GM21381 (cell line): ENCODE results near the gene FBLIM1.

Experiments used
- ATAC-seq: cut with Tn5 transposase; IDR thresholded peaks from one replicate; pipeline ENCODE4 v1.9.1; 2021; ENCODE audit warnings: mild to moderate bottlenecking, moderate library complexity; ENCODE audit not compliant: unreplicated experiment

Gene FBLIM1

DNA sequence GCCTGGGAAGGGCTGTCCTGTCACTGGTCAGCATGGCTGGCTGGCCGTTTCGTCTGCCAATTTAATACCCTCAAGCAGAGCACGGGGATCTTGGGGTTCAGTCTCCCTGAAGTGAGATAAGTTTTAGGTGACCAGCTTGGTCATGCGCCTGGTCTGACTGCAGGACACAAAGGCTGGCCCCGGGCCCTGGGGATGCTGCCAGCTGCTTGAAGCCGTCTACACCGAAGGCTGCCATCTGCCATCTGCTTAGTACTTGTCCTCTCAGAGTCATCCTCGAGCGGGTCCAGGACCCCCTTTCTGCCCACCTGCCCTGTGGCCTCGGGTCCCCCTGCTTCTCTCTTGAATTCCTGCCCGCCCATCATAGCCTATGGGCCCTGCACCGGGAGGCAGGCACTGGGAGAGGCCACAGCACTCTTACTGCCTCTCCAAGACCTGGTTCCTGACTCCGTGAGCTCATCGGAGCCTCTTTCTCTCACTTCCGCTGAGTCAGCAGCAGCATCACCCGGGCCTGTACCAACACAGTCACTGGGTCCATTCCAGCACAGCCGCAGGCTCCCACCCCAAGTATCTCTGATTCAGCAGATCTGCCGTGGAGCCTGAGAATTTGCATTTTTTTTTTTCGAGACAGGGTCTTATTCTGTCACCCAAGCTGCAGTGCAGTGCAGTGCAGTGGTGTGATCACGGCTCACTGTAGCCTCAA lies 7.0 kb downstream of the FBLIM1 start:
- ATAC-seq = no peak

DNA sequence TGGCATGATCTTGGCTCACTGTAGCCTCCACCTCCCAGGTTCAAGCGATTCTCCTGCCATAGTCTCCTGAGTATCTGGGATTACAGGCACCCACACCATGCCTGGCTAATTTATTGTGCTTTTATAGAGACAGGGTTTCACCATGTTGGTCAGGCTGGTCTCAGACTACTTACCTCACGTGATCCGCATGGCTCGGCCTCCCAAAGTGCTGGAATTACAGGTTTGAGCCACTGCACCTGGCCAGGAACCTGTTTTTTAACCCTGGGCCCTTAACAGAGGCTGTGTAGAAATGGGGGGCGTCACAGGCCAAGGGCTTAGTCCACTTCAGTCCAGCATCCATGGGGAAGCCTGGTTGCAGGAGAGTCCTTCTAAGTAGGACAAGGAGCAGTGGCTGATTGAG lies 9.3 kb downstream of the FBLIM1 start:
- no peak for ATAC-seq

DNA sequence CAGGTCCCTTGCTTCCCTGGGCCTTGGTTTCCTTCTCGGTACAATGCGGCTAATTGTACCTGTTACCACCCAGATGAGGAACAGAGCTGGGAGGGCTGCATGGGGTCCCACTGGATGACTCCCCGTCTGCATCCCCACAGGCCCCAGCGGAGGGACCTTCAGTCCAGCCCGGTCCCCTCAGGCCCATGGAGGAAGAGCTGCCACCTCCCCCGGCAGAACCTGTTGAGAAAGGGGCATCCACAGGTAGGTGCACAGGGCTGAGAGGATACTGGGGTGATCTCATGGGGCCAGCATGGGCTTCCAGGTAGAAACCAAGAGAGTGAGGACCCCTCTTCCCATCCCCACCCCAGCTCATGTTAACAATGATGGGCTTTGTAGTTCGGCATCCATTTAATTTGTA lies 9.8 kb downstream of the FBLIM1 start:
- ATAC-seq = no peak

DNA sequence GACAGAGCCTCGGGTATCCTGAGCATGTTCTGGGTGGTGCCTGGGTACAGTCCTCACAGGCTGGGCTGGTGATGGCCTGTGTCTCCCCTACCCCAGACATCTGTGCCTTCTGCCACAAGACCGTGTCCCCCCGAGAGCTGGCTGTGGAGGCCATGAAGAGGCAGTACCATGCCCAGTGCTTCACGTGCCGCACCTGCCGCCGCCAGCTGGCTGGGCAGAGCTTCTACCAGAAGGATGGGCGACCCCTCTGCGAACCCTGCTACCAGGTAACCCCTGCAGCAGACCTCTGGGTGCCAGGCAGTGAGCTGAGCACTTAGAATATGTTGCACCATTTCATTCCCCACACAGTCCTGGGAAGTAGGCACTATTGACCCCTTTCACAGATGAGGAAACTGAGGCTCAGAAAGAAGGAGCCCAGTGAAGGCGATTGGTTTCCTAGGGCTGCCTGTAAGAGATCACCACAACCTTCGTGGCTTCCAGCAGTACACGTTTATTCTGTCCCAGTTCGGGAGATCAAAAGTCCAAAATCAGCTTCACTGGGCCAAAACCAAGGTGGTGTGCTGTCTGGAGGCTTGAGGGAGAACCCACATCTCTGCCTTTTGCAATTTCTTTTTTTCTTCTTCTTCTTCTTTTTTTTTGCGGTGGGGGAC lies 11.8 kb downstream of the FBLIM1 start:
- no peak for ATAC-seq

DNA sequence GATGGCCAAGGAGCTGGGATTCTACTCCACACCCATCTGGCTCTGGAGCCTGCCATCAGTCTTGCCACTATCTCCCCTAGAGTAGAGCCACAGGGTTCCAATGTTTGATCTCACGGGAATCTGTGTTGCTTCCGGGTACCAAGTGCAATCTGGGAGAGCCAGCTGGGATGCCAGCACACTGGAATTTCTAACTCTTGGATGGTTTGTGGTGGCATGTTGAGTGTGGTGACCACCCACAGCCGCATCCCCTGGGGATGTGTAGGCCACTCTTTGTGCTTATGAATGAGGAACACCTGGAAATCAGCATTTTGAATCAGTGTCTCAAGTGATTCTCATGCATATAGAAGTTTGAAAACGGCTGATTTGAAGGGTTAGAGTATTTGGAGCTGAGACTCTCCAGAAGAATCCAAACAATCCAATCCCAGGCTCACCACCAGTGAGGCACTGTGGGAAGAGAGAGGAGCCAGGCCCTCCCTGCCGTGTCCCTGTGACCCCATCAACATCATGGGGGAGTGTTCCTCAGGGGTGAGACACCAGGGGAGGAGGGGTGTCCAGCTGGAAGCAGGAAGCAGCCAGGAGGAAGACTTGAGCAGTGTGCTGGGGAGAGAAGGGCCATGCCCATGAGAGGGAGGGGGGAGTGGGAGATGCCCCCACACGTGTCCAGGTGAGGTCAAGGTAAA lies 13.4 kb downstream of the FBLIM1 start:
- ATAC-seq = no peak

DNA sequence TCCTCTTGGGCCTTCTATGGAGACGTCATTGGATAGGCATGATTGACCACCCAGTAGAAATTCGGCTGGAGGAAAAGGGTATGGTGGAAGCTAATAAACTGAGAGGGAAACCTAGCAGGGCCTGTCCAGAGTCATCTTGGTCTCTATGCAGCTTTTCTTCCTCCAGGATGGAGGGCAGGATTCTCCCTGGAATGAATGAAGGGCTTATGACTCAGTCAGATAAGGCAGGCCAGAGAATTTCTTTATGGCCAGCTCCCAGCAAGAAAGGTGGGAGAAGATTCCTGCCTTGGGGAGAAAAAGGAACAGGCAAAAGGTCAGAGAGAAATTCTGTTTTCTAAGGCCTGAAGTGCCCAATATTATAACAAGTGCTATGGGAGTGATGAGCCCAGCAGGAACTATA lies 17.1 kb downstream of the FBLIM1 start:
- no peak for ATAC-seq

GRCh38 chr1:15777909-15778707 lies 19.5 kb downstream of the FBLIM1 start:
- no peak for ATAC-seq

- ATAC-seq = no peak
These were observed 27.1 kb downstream of the FBLIM1 start for GRCh38 chr1:15785683-15786082.

- no peak for ATAC-seq
These were observed 28.0 kb downstream of the FBLIM1 start for GRCh38 chr1:15786581-15786980.

DNA sequence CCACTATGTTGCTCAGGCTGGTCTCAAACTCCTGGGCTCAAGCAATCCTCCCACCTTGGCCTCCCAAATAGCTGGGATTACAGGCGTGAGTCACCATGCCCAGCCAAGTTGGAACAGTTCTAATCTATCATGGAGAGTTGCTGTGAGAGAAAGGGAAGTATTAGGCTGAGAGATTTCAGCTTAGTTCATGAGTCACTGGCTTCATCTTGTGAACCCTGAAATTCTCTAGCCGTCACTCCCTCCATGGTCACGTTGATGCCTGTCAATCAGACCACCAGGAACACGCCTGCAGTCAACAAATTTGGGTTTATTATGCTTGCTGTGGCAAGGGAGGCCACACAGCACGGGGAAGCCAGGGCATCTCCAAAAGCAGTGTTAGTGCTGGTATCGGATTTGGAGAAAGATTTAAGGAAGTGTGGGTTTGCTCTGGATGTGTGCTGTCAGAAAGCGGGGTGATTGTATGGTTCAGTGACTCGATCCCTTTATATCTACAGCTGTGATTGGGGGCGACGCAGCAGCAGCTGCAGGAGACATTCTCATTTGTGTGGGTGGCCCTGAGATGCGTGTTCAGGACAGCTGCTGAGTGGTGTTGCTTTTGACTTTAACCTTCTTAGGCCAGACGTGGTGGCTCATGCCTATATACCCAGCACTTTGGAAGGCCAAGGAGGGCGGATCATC lies 30.2 kb downstream of the FBLIM1 start:
- ATAC-seq = no peak

DNA sequence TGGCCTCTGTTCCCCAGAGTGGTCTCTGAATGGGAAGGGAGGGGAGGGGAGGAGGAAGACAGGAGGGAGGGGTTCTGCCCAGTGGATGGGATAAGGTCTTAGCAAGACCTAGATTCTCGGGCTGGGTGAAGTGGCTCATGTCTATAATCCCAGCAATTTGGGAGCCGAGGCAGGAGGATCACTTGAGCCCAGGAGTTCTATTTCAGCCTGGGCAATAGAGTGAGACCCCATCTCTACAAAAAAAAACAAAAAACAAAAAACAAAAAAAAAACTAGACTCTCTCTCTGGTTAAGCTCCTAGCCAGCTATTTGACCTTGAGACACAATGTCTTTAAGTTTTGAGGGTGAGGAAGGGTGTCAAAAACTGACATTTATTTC lies 37.5 kb downstream of the FBLIM1 start:
- ATAC-seq = no peak

DNA sequence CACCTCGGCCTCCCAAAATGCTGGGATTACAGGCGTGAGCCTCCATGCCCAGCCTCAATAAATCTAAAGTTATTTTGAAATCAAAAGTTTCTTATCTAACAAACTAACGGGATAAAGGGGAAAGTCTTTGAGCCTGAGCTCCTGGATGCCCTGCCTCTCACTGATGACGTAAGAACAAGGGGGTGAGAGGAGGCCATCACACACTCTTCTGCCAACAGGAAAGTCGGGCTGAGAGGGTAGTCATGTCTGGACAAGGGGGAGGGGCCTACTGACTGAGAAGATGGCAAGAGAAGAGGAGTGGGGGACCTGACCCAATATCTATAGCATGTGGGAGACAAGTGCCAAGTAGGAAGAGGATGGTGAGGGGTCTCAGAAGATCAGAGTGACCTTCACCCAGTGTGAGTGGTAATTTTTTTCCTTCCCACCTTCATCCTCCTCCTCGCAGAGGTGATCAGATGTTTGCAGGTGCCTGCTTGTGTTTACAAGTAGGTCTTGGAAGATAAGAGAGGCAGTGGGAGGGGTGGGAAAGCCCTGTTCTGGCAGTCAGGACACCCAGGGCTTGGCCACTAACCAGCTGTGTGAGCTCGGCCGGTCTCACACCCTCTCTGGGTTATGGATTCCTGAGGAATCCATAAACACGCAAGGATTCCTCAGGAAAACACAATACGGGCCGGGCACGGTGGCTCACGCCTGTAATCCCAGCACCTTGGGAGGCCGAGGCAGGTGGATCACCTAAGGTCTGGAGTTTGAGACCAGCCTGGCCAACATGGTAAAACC lies 39.2 kb downstream of the FBLIM1 start:
- ATAC-seq = no peak

DNA sequence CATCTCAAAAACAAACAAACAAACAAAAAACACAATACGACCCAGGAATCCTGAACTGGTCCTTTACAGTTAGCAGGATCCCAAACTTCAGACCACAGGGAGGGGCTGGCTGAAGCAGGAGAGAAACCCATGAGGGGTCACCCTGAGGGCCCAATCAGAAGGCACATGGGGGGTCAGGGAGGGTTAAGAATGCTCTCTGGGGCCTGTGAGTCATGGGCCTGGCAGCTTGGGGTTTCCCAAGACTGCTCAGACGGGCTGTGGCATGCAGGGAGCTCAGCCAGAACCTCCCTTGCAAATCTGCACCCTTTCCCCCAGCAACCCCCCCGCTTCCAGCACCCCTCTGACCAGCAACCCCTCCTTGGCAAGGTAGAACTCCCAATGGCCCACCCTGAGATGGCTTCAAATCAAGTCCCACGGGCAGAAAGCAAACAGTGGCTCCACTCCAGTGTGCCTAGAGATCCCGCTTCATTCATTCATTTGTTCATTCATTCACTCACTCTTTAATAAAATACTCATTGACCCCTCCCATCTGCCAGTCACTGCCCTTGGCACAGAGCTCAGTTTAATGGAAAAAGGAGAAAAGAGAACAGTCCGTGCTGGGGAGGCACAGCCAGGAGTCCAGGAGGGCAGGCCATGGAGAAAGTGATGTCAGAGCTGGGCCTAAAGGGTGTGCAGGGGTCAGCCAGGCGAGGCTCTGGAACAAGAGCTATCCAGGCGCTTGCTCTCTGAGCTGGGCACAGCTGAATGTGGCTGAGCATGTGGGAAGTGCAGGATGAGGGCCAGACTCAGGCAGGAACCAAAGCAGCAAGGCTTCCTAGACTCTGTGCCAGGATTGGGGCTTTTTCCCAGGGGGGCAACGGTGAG lies 40.6 kb downstream of the FBLIM1 start:
- ATAC-seq = no peak

DNA sequence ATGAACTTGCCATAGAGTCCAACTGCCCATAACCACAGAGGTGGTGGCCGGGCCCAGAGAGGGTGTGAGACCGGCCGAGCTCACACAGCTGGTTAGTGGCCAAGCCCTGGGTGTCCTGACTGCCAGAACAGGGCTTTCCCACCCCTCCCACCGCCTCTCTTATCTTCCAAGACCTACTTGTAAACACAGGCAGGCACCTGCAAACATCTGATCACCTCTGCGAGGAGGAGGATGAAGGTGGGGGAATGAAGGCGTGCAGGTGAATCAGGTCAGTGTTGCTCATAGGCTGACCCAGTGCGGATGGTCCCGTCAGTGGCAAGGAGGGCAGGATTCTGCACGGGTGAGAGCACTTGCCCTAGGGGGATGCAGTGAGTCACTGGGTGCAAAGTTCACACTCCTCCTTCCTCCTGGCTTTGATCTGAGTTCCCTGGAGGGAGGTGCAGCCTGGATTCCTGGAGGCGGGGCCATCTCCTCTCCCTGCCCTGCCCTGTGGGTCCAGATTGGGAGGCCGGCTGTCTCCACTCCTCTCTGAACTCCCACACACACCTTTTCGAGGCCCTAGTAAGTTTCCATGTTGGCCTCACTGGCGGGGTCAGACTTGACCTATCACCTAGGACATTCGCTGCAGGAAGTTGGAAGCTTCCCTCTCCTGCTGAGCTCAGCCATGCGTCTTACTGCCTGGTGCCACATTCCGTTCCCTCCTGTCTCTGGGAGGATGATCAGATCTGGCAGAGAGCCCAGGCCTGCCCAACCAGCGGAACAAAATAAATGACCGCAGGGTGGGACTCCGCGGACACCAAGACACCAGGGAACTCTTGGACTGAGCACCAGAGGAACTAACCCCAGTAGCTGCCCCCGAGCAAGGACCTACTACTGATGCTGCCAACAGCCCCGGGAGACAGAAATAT lies 41.6 kb downstream of the FBLIM1 start:
- no peak for ATAC-seq

DNA sequence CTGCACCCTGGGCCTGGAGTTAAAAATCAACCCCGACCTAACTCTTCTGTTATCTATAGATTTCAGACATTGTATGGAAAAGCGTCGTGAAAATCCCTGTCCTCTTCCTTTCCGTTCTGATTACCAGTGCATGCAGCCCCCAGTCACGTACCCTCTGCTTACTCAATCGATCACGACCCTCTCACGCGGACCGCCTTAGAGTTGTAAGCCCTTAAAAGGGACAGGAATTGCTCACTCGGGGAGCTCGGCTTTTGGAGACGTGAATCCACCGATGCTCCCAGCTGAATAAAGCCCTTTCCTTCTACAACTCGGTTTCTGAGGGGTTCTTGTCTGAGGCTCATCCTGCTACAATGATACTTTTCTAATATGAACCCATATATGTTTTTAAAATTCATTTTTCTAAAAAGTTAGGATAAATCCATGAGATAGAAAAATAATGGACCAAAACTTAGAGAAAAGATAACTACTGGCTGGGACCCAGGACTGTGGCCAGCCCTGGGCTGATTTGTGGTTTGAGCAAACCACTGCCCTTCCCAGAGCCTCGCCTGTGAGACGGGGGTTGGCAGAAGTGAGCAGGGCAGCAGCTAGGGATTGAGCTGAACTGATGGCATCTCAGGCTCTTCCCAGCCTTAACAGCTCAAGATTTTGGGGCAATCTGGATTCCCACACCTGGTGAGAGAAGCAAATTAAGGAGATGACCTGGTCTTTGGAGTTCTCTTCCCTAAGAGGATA lies 43.8 kb downstream of the FBLIM1 start:
- no peak for ATAC-seq

DNA sequence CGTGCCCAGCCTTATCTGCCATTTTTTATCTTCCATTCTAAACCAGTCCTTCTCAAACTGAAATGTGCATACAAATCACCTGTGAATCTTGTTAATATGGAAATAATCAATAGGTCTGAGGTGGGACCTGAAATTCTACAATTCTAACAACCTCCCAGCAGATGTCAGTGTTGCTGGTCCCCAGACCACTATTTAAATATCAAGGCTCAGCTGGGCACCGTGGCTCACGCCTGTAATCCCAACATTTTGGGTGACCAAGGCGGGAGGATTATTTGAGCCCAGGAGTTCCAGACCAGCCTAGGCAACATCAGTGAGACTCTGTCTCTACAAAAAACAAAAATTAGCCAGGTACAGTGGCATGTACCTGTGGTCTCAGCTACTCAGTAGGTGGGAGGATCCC lies 44.8 kb downstream of the FBLIM1 start:
- ATAC-seq = no peak

DNA sequence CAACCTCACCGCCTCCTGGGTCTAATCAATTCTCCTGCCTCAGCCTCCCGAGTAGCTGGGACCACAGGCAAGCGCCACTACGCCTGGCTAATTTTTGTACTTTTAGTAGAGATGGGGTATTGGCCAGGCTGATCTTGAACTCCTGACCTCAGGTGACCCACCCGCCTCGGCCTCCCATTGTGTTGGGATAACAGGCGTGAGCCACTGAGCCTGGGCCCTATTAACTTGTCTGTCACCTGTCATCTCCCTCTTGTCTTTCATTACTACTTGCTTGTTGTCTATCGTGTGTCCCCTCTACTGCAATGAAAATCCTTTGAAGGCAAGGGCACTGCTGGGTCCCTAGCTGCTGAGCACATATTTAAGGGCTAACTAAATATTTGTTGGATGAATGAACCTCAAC lies 45.5 kb downstream of the FBLIM1 start:
- no peak for ATAC-seq

- no peak for ATAC-seq
These were observed 48.5 kb downstream of the FBLIM1 start for GRCh38 chr1:15807121-15807520.
